Vagina (tissue), 2 donors: ENCODE data around the gene CLRN2. TPM values are rescaled to one million over a fixed set of nuclear protein-coding genes. Genes with fewer than 3 reads are reported as not detected.

Experiments
- DNase-seq, 2 donors: peaks; one replicate each; pipeline ENCODE4 v3.0.0-alpha.2; 2017; ENCODE audit errors: extremely low spot score in 2 of 2
- H3K27ac ChIP-seq: fragments of 200-600 bp; sonication (generic); one replicate; pipeline ENCODE4 v1.5.1; 2019
- H3K27me3 ChIP-seq: fragments of 200-600 bp; sonication (generic); one replicate; pipeline ENCODE4 v1.5.1; 2019
- H3K36me3 ChIP-seq, 2 donors: fragments of 200-600 bp; sonication (generic); one replicate each; pipeline ENCODE4 v1.5.1; 2017 to 2019
- H3K4me1 ChIP-seq: fragments of 200-600 bp; sonication (generic); one replicate; pipeline ENCODE4 v1.5.1; 2019
- H3K4me3 ChIP-seq, 2 donors: fragments of 200-600 bp; sonication (generic); 1 replicate in 1 of 2; 2 replicates in 1 of 2; pipeline ENCODE4 v1.5.1; 2016 to 2019
- H3K9me3 ChIP-seq: fragments of 200-600 bp; sonication (generic); one replicate; pipeline ENCODE4 v1.5.1; 2019
- POLR2A ChIP-seq, 2 donors: fragments of 450-650 bp; IDR thresholded peaks; one replicate each; pipeline ENCODE4 v1.6.1; 2017; ENCODE audit warnings: antibody characterized with exemption in 2 of 2, mild to moderate bottlenecking in 2 of 2, moderate library complexity in 2 of 2
- POLR2AphosphoS5 ChIP-seq, 2 donors: sonication (generic); formaldehyde crosslinking; IDR thresholded peaks; one replicate each; pipeline ENCODE4 v1.9.0; 2017; ENCODE audit warnings: antibody characterized with exemption in 2 of 2, mild to moderate bottlenecking in 2 of 2, low read depth in 1 of 2; ENCODE audit not compliant: insufficient read depth in 1 of 2
- intact Hi-C: fragments of 100-400 bp; cut with DNase I; formaldehyde crosslinking; loops from one replicate; pipeline ENCODE4 v1.15.1; 2023
- total RNA-seq: library from RNA; depleted of rRNA; stranded (reverse); fragments of >200 nt; gene quantifications from one replicate; pipeline ENCODE4 v1.2.3, GENCODE V29; 2016
- TF ChIP-seq, protein P1 (sequence below), 3 experiments: fragments of 450-650 bp in 2 of 3; fragments of 200-600 bp in 1 of 3; sonication (generic) in 1 of 3; IDR thresholded peaks; one replicate each; pipeline ENCODE4 v1.5.1; 2017 to 2019; ENCODE audit warnings: antibody characterized with exemption in 3 of 3, mild to moderate bottlenecking in 2 of 3, moderate library complexity in 2 of 3

The CLRN2 gene
- total RNA-seq, 1 donor from 2014 or later: not detected

GRCh38 chr4:17489721-17490120, 25.2 kb upstream of the CLRN2 start:
- H3K9me3 ChIP-seq: no peaks in the 10 kb centered on the region
- no peak overlapping the region for H3K27ac ChIP-seq
- intact Hi-C loops: no loop called here
- no peak overlapping the region for H3K4me3 ChIP-seq
- DNase-seq: no peak
- H3K4me1 ChIP-seq: no peaks in the 10 kb centered on the region
- TF ChIP-seq POLR2AphosphoS5 (IDR thresholded peaks at IDR 0.05; ENCODE audit: insufficient read depth in 1 of 2, low read depth in 1 of 2) (no peak), POLR2A (IDR thresholded peaks at IDR 0.05) (no peak)
- TF ChIP-seq, protein P1, sequence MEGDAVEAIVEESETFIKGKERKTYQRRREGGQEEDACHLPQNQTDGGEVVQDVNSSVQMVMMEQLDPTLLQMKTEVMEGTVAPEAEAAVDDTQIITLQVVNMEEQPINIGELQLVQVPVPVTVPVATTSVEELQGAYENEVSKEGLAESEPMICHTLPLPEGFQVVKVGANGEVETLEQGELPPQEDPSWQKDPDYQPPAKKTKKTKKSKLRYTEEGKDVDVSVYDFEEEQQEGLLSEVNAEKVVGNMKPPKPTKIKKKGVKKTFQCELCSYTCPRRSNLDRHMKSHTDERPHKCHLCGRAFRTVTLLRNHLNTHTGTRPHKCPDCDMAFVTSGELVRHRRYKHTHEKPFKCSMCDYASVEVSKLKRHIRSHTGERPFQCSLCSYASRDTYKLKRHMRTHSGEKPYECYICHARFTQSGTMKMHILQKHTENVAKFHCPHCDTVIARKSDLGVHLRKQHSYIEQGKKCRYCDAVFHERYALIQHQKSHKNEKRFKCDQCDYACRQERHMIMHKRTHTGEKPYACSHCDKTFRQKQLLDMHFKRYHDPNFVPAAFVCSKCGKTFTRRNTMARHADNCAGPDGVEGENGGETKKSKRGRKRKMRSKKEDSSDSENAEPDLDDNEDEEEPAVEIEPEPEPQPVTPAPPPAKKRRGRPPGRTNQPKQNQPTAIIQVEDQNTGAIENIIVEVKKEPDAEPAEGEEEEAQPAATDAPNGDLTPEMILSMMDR (IDR thresholded peaks at IDR 0.05): no peak
- no peaks in the 10 kb centered on the region for H3K27me3 ChIP-seq
- H3K36me3 ChIP-seq: peaks cover 0 to 55% of the 10 kb centered on the region in 2 donors

DNA sequence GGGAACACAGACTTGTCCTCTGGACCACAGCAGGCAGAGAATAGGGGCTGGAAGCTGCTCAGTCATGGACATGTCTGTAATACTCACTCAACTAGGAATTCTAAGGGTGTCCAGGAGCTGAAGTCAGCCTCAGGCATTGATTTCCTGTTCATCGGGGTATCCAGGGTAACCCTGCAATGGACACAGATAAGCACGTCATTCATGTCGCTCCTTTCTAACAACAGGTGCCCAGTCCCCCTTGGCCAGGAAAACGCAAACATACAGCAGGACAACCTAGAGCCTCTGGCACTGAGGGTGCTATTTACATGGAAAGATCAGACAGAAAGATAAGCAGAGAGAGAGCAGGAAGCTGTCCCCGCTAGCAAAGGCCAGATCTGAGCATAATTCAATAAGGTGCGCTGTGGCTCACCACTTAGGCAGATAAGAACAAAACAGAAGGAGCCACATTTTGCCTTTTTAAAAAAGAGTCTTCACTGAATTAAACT, 24.3 kb upstream of the CLRN2 start:
- no peaks in the 10 kb centered on the region for H3K9me3 ChIP-seq
- no peak overlapping the region for H3K4me3 ChIP-seq
- intact Hi-C loops: no loop called here
- H3K4me1 ChIP-seq: no peaks in the 10 kb centered on the region
- DNase-seq: no peak
- peaks cover 0 to 55% of the 10 kb centered on the region in 2 donors for H3K36me3 ChIP-seq
- no peaks in the 10 kb centered on the region for H3K27me3 ChIP-seq
- no peak overlapping the region for H3K27ac ChIP-seq
- TF ChIP-seq, protein P1 (IDR thresholded peaks at IDR 0.05): no peak
- TF ChIP-seq POLR2AphosphoS5 (IDR thresholded peaks at IDR 0.05; ENCODE audit: insufficient read depth in 1 of 2, low read depth in 1 of 2): no peak

DNA sequence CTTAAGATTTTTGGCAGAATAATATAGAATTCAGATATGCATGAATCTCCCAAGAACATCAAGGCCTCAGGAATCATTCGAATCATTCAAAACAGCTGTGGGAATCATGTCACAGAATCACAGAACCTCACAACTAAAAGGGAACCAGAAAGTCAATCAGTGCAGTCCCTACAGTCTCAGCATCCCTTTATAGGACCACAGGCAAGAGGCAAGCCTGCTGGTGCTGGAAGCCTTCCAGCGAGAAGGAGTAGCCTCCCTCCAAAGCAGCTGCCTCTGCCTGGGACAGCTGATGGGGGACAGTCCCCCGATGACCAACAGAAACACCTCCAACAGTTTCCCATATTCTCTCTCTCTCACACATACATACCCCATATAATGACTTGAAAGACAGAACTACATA, 23.8 kb upstream of the CLRN2 start:
- Histone ChIP-seq H3K27ac (no peak overlapping the region), H3K4me3 (no peak overlapping the region), H3K9me3 (no peaks in the 10 kb centered on the region), H3K4me1 (no peaks in the 10 kb centered on the region), H3K27me3 (no peaks in the 10 kb centered on the region), H3K36me3 (peaks cover 0 to 55% of the 10 kb centered on the region in 2 donors)
- intact Hi-C loops: no loop called here
- TF ChIP-seq POLR2A (IDR thresholded peaks at IDR 0.05): no peak
- TF ChIP-seq POLR2AphosphoS5 (IDR thresholded peaks at IDR 0.05; ENCODE audit: insufficient read depth in 1 of 2, low read depth in 1 of 2): no peak
- TF ChIP-seq, protein P1 (IDR thresholded peaks at IDR 0.05): no peak
- DNase-seq: no peak

GRCh38 chr4:17492058-17492741, 22.8 kb upstream of the CLRN2 start:
- peaks cover 0 to 45% of the 10 kb centered on the region in 2 donors for H3K36me3 ChIP-seq

More at GRCh38 chr4:17492058-17492741, 22.8 kb upstream of the CLRN2 start:
- Histone ChIP-seq H3K4me3 (no peak overlapping the region), H3K9me3 (no peaks in the 10 kb centered on the region), H3K27ac (no peak overlapping the region), H3K27me3 (no peaks in the 10 kb centered on the region), H3K4me1 (no peaks in the 10 kb centered on the region)
- intact Hi-C loops: no loop called here
- DNase-seq: no peak
- TF ChIP-seq POLR2A (IDR thresholded peaks at IDR 0.05) (no peak), POLR2AphosphoS5 (IDR thresholded peaks at IDR 0.05; ENCODE audit: insufficient read depth in 1 of 2, low read depth in 1 of 2) (no peak)
- TF ChIP-seq, protein P1 (IDR thresholded peaks at IDR 0.05): no peak
